ENCODE results near the gene INF2. TPM values are rescaled to one million over a fixed set of nuclear protein-coding genes. Genes with fewer than 3 reads are reported as not detected.

The INF2 gene
- total RNA-seq, 1 donor from 2014 or later: 92.3 TPM

GRCh38 chr14:104702673-104703072 is 13.3 kb downstream of the INF2 start:
- no peaks in the 10 kb centered on the region for H3K9me3 Mint-ChIP-seq

GRCh38 chr14:104703269-104703668 is 13.9 kb downstream of the INF2 start:
- no peak overlapping the region for H3K4me3 Mint-ChIP-seq
- H3K27ac Mint-ChIP-seq: no peak overlapping the region
- H3K9me3 Mint-ChIP-seq: no peaks in the 10 kb centered on the region
- DNase-seq: no peak
- intact Hi-C loops (cut with micrococcal nuclease): no loop called here
- H3K36me3 Mint-ChIP-seq (ENCODE audit: low read depth): peaks cover 12% of the 10 kb centered on the region
- H3K4me1 Mint-ChIP-seq: no peaks in the 10 kb centered on the region
- H3K27me3 Mint-ChIP-seq: no peaks in the 10 kb centered on the region

More at GRCh38 chr14:104702673-104703072, 13.3 kb downstream of the INF2 start:
- no peak for DNase-seq
- Mint-ChIP-seq H3K4me1 (peaks cover 2% of the 10 kb centered on the region), H3K27me3 (no peaks in the 10 kb centered on the region), H3K27ac (no peak overlapping the region), H3K36me3 (ENCODE audit: low read depth) (peaks cover 12% of the 10 kb centered on the region), H3K4me3 (no peak overlapping the region)
- intact Hi-C loops (cut with micrococcal nuclease): no loop called here

DNA sequence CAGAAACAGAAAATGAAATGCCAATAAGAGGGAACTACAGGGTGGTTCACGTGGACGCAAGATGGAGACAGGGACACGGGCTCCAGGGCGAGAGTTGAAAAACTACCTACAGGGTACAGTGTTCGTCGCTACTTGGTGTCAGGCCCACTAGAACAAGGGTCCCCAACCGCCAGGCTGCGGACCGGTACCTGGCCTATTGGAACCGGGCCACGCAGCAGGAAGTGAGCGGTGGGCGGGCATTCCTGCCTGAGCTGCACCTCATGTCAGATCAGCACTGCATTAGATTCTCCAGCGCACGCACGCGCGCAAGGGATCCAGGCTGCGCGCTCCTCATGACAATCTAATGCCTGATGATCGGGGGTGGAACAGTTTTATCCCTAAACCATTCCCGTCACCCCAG is 14.8 kb downstream of the INF2 start:
- no peaks in the 10 kb centered on the region for H3K27me3 Mint-ChIP-seq
- peaks cover 15% of the 10 kb centered on the region for H3K36me3 Mint-ChIP-seq (ENCODE audit: low read depth)
- intact Hi-C loops (cut with micrococcal nuclease): no loop called here
- DNase-seq: no peak
- H3K4me1 Mint-ChIP-seq: peaks cover 2% of the 10 kb centered on the region
- no peak overlapping the region for H3K4me3 Mint-ChIP-seq
- no peak overlapping the region for H3K27ac Mint-ChIP-seq
- no peaks in the 10 kb centered on the region for H3K9me3 Mint-ChIP-seq

DNA sequence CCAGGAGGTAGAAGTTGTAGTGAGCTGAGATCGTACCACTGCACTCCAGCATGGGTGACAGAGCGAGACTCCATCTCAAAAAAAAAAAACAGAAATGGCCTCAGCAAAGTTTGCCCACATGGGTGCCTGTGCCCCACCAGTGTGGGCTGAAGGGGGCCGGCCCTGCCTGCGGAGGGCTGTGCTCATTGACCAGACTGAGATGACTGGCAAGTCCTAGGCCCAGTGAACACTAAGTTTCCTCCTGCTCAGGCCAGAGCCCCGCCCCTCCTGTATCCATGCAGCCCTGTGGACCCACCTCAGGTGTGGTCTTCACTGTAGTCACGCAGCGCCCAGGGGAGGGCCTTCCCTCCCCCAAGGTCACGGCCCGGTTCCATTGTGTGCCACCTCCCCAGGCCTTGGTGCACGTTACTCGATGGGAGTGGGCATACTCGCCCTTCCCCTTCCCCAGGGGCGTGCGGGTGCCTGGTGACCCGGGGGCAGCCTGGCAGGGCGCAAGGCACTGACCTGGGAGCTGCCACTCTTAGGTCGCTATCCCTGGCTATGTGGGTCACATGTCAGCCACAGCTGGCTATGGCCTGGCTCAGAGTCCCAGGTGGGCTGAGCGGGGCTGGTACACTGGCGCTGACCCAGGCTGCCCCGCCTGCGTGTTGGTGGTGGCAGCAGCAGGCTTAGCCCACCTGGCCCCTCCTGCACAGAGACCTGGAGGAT is 16.1 kb downstream of the INF2 start:
- Mint-ChIP-seq H3K27ac (no peak overlapping the region), H3K4me1 (peaks cover 2% of the 10 kb centered on the region), H3K27me3 (no peaks in the 10 kb centered on the region), H3K4me3 (no peak overlapping the region), H3K9me3 (no peaks in the 10 kb centered on the region), H3K36me3 (ENCODE audit: low read depth) (peaks cover 18% of the 10 kb centered on the region)
- intact Hi-C loops (cut with micrococcal nuclease): no loop called here
- no peak for DNase-seq

GRCh38 chr14:104706733-104707607 is 17.6 kb downstream of the INF2 start:
- no peak overlapping the region for H3K4me3 Mint-ChIP-seq
- H3K36me3 Mint-ChIP-seq (ENCODE audit: low read depth): peaks cover 17% of the 10 kb centered on the region
- H3K27me3 Mint-ChIP-seq: no peaks in the 10 kb centered on the region
- peaks cover 2% of the 10 kb centered on the region for H3K4me1 Mint-ChIP-seq
- intact Hi-C loops (cut with micrococcal nuclease): no loop called here
- no peak overlapping the region for H3K27ac Mint-ChIP-seq
- DNase-seq: no peak
- no peaks in the 10 kb centered on the region for H3K9me3 Mint-ChIP-seq

GRCh38 chr14:104707608-104708595 is 18.5 kb downstream of the INF2 start:
- H3K27ac Mint-ChIP-seq: no peak overlapping the region
- H3K36me3 Mint-ChIP-seq (ENCODE audit: low read depth): peaks cover 15% of the 10 kb centered on the region
- intact Hi-C loops (cut with micrococcal nuclease): loop anchor here (1.0 kb wide), 2 partner anchors 43 to 58 kb away; no protein-coding TSS in a partner anchor
- DNase-seq: no peak
- H3K9me3 Mint-ChIP-seq: no peaks in the 10 kb centered on the region
- peaks cover 2% of the 10 kb centered on the region for H3K4me1 Mint-ChIP-seq
- H3K27me3 Mint-ChIP-seq: no peaks in the 10 kb centered on the region
- H3K4me3 Mint-ChIP-seq: no peak overlapping the region

- Mint-ChIP-seq H3K36me3 (ENCODE audit: low read depth) (peaks cover 19% of the 10 kb centered on the region), H3K27me3 (no peaks in the 10 kb centered on the region), H3K4me3 (no peak overlapping the region), H3K4me1 (peaks cover 2% of the 10 kb centered on the region), H3K9me3 (no peaks in the 10 kb centered on the region), H3K27ac (peak overlapping the region; percentile 48)
- intact Hi-C loops (cut with micrococcal nuclease): loop anchor here (1.0 kb wide), 2 partner anchors 43 to 58 kb away; no protein-coding TSS in a partner anchor
- DNase-seq: peak; percentile 93
These were observed 19.3 kb downstream of the INF2 start for GRCh38 chr14:104708606-104709268.

DNA sequence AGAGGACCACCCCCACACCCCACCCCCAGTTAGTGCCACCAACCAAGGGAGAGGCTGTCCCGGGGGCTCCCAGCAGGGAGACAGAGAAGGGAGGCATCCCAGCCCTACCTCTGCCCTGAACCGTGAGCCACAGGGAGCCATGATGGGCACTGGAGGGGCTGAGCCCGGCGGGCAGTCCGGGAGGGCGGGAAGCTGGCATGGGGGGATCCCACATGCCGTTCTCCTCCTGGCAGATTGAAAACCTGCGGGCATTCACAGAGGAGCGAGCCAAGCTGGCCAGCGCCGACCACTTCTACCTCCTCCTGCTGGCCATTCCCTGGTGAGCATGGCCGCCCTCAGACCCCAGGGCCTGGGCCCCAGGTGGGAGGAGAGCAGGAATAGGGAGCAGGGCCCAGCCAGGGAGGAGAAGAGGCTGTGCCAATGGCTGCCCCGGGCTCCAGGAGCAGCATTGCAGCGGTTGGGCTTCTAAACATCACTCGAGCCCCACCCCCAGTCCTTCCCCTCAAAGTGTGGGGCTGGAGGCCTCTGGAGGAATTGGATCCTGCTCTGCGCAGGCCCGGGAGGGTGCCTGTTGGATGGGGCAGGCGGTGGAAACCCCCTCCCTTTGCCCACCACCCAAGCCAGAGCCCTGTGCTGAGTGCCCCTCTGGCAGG is 20.1 kb downstream of the INF2 start:
- Mint-ChIP-seq H3K9me3 (no peaks in the 10 kb centered on the region), H3K4me3 (no peak overlapping the region), H3K36me3 (ENCODE audit: low read depth) (peaks cover 16% of the 10 kb centered on the region), H3K27ac (no peak overlapping the region), H3K4me1 (peaks cover 2% of the 10 kb centered on the region), H3K27me3 (no peaks in the 10 kb centered on the region)
- intact Hi-C loops (cut with micrococcal nuclease): no loop called here
- no peak for DNase-seq

- no peaks in the 10 kb centered on the region for H3K27me3 Mint-ChIP-seq
- peaks cover 2% of the 10 kb centered on the region for H3K4me1 Mint-ChIP-seq
- H3K36me3 Mint-ChIP-seq (ENCODE audit: low read depth): peaks cover 16% of the 10 kb centered on the region
- no peak overlapping the region for H3K4me3 Mint-ChIP-seq
- no peak overlapping the region for H3K27ac Mint-ChIP-seq
- intact Hi-C loops (cut with micrococcal nuclease): no loop called here
- H3K9me3 Mint-ChIP-seq: no peaks in the 10 kb centered on the region
- DNase-seq: no peak
These were observed 20.8 kb downstream of the INF2 start for GRCh38 chr14:104710071-104710735.

GRCh38 chr14:104712881-104713734 is 23.7 kb downstream of the INF2 start:
- no peak overlapping the region for H3K4me3 Mint-ChIP-seq
- peaks cover 23% of the 10 kb centered on the region for H3K36me3 Mint-ChIP-seq (ENCODE audit: low read depth)
- no peaks in the 10 kb centered on the region for H3K27me3 Mint-ChIP-seq
- intact Hi-C loops (cut with micrococcal nuclease): no loop called here
- no peak for DNase-seq
- H3K27ac Mint-ChIP-seq: no peak overlapping the region
- no peaks in the 10 kb centered on the region for H3K9me3 Mint-ChIP-seq
- H3K4me1 Mint-ChIP-seq: peaks cover 2% of the 10 kb centered on the region

- no peak for DNase-seq
- intact Hi-C loops (cut with micrococcal nuclease): no loop called here
- H3K4me1 Mint-ChIP-seq: no peaks in the 10 kb centered on the region
- H3K36me3 Mint-ChIP-seq (ENCODE audit: low read depth): peaks cover 20% of the 10 kb centered on the region
- no peak overlapping the region for H3K27ac Mint-ChIP-seq
- no peaks in the 10 kb centered on the region for H3K27me3 Mint-ChIP-seq
- H3K4me3 Mint-ChIP-seq: no peak overlapping the region
- no peaks in the 10 kb centered on the region for H3K9me3 Mint-ChIP-seq
These were observed 24.6 kb downstream of the INF2 start for GRCh38 chr14:104714066-104714465.

DNA sequence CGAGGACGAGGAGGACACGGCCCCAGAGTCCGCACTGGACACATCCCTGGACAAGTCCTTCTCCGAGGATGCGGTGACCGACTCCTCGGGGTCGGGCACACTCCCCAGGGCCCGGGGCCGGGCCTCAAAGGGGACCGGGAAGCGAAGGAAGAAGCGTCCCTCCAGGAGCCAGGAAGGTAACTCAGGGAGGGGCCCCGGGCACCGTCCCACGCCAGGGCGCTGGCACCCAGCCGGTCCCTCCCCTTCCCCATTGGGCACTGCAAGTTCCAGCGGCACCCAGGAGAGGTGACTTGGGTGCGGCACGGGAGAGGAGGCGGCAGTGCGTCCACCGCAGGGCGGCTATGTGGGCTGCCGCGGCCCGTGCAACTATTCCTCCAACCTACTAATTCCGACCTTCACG is 25.3 kb downstream of the INF2 start:
- DNase-seq: no peak
- Mint-ChIP-seq H3K4me1 (no peaks in the 10 kb centered on the region), H3K27ac (no peak overlapping the region)

More for the DNA sequence above, 25.3 kb downstream of the INF2 start:
- Mint-ChIP-seq H3K36me3 (ENCODE audit: low read depth) (peaks cover 20% of the 10 kb centered on the region), H3K27me3 (no peaks in the 10 kb centered on the region), H3K4me3 (no peak overlapping the region), H3K9me3 (no peaks in the 10 kb centered on the region)
- intact Hi-C loops (cut with micrococcal nuclease): no loop called here

Data from activated CD4-positive, alpha-beta T cell treated with anti-CD3 and anti-CD28 coated beads, Interleukin-2, amount 10 ng/mL, durations not matched to agents 24 days and 14 days (primary cell).